ENCODE results near the gene MAP3K8. TPM values are rescaled to one million over a fixed set of nuclear protein-coding genes. Genes with fewer than 3 reads are reported as not detected.

Gene MAP3K8
- total RNA-seq, 1 experiment from 2014 or later = 13.8 TPM

DNA sequence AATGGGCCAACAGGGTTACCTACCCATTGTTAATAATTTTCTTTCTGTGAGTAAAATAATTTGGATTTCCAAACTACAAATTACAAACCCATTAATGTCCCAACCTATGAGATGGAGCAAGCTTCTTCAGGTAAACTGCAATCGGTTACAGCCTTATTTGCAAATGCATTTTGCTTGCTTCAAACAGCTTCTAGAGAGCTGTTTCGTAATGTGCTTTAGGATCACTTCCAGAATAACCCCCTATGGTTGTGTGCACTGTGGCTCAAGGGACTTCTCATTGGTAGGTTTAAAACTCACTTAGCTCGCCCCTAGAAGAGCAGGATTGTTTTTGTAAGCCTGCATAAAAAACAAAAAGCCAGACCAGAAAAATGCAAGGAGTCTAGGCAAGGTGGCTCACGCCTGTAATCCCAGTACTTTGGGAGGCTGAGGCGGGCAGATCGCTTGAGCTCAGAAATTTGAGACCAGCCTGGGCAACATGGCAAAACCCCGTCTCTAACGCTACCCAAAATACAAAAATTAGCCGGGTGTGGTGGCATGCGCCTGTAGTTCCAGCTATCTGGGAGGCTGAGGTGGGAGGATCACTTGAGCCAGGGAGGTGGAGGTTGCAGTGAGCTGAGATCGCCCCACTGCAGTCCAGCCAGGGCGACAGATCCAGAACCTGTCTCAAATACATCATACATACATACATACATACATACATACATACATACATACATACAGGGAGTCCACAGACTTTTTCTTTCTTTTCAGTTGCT is 3.3 kb upstream of the MAP3K8 start:
- Mint-ChIP-seq H3K9me3 (peaks cover 5% of the 10 kb centered on the region), H3K4me3 (no peak overlapping the region), H3K36me3 (peaks cover 4% of the 10 kb centered on the region), H3K27ac (no peak overlapping the region), H3K27me3 (ENCODE audit: low read depth) (peaks cover 24% of the 10 kb centered on the region), H3K4me1 (peaks cover 39% of the 10 kb centered on the region)
- ChIA-PET POLR2A (no interaction called here), CTCF (interaction anchor here (0.8 kb wide), 1 partner anchor 160 kb away, joined by 3 read pairs; no protein-coding TSS in a partner anchor)
- TF ChIP-seq STAT6 (CRISPR knock-in tag; conservative IDR thresholded peaks at IDR 0.05; ENCODE audit: low read depth) = no peak
- TF ChIP-seq, protein P1, sequence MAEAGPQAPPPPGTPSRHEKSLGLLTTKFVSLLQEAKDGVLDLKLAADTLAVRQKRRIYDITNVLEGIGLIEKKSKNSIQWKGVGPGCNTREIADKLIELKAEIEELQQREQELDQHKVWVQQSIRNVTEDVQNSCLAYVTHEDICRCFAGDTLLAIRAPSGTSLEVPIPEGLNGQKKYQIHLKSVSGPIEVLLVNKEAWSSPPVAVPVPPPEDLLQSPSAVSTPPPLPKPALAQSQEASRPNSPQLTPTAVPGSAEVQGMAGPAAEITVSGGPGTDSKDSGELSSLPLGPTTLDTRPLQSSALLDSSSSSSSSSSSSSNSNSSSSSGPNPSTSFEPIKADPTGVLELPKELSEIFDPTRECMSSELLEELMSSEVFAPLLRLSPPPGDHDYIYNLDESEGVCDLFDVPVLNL (CRISPR knock-in tag; IDR thresholded peaks at IDR 0.05; ENCODE audit: borderline replicate concordance, low read depth) = no peak
- TF ChIP-seq, protein P2, sequence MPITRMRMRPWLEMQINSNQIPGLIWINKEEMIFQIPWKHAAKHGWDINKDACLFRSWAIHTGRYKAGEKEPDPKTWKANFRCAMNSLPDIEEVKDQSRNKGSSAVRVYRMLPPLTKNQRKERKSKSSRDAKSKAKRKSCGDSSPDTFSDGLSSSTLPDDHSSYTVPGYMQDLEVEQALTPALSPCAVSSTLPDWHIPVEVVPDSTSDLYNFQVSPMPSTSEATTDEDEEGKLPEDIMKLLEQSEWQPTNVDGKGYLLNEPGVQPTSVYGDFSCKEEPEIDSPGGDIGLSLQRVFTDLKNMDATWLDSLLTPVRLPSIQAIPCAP (CRISPR knock-in tag; IDR thresholded peaks at IDR 0.05) = no peak
- ATAC-seq (no peak), DNase-seq (ENCODE audit: low spot score) (no peak)

DNA sequence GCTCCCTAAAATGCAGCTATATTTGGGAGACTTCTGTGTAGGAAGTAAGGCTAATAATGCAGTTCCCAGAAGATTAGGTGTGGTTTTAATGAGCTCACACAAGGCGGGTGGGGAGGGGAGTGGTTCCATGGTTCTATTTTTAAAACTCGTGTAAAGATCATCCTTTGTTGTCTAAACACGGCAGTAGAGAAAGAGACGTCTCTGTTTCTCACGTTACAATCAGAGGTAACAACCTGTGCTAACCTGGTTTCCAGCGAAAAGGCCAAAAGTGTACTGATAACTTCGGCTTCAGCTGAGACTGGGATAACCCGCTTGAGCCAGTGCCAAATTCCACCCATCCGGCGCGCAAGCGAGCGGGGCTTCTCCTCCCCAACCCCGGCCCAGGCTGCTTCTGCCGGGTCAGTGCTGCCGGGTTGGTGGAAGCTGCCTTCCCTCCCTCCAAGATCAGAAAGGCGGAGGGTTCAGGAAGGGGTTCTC is 2.5 kb upstream of the MAP3K8 start:
- Mint-ChIP-seq H3K36me3 (peaks cover 4% of the 10 kb centered on the region), H3K27ac (no peak overlapping the region), H3K27me3 (ENCODE audit: low read depth) (peaks cover 29% of the 10 kb centered on the region), H3K4me3 (peak overlapping the region; percentile 3; the same call in 1 of the 2 replicates), H3K9me3 (peaks cover 5% of the 10 kb centered on the region), H3K4me1 (peaks cover 47% of the 10 kb centered on the region)
- no peak for TF ChIP-seq NR1H2 (CRISPR knock-in tag; IDR thresholded peaks at IDR 0.05)
- DNase-seq (ENCODE audit: low spot score) (peak; percentile 27), ATAC-seq (no peak)
- POLR2A ChIA-PET = no interaction called here
- CTCF ChIA-PET = interaction anchor here (0.8 kb wide), 1 partner anchor 159 kb away, joined by 3 read pairs; no protein-coding TSS in a partner anchor

DNA sequence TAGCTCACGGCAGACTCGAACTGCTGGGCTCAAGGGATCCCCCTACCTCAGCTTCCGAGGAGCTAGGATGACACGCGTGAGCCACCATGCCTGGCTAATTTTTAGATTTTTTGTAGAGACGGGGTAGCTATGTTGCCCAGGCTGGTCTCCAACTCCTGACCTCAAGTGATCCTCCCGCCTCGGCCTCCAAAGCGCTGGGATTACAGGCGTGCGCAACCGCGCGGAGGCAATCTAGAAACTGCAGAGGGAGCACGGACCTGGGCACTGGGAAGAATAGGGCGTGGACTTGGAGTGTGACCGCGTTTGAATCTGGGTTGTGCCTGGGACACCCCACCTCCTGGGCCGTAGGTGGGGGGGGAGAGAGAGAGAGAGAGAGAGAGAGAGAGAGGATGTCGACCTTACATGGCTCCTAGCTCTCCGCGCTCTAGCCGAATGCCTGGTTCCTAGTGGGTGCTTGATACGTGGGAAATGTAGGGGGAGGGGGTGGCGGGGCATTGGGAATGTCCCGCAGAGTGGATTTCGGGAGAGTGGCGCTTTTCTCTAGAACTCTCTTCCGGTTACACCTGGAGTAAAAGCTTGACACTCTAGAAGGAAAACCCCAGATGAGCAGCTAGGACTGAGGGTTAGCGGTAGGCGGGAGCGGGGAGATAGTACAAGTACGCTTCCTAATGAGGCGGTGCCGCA is 1.2 kb upstream of the MAP3K8 start:
- H3K9me3 Mint-ChIP-seq = peaks cover 5% of the 10 kb centered on the region
- DNase-seq (ENCODE audit: low spot score) (no peak), ATAC-seq (peak; percentile 1; the same call in 1 of the 2 replicates)
- H3K4me1 Mint-ChIP-seq = peaks cover 54% of the 10 kb centered on the region
- peak overlapping the region; percentile 96 for H3K27ac Mint-ChIP-seq
- H3K4me3 Mint-ChIP-seq = peak overlapping the region; percentile 90
- ChIA-PET CTCF (interaction anchor here (0.8 to 1.9 kb wide), 3 partner anchors 11 to 158 kb away, joined by 3 to 8 read pairs (median 4); no protein-coding TSS in a partner anchor), POLR2A (interaction anchor here (0.8 to 3.1 kb wide), 3 partner anchors 9 to 121 kb away, joined by 3 to 19 read pairs (median 3); no protein-coding TSS in a partner anchor)
- no peak for TF ChIP-seq KAT7 (CRISPR knock-in tag; IDR thresholded peaks at IDR 0.05; ENCODE audit: borderline replicate concordance)
- TF ChIP-seq IRF2 (CRISPR knock-in tag; IDR thresholded peaks at IDR 0.05; ENCODE audit: borderline replicate concordance, low read depth) = no peak
- peaks cover 4% of the 10 kb centered on the region for H3K36me3 Mint-ChIP-seq
- peaks cover 29% of the 10 kb centered on the region for H3K27me3 Mint-ChIP-seq (ENCODE audit: low read depth)

DNA sequence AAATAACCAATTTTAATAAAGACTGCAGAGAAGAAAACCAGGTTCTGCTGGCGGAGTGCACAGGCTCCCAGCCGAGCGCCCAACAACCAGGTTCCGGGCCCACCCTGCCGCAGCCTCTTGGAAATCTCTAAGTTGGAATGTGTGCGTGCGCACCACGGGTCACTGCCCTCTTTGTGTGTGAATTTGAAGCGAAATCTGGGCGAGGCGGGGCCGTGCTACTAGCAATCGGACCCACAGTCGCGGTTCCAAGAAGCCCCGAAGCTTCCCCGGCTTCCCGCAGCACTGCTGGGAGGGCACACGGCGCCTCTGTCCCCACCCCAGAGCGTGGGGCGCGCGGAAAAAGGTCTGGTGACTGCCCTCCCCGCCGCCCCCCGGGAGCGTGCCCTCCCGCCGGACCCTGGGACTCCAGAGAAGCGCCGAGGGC is 666 bp upstream of the MAP3K8 start:
- H3K4me3 Mint-ChIP-seq = peak overlapping the region; percentile 90
- peak overlapping the region; percentile 96 for H3K27ac Mint-ChIP-seq
- peaks cover 3% of the 10 kb centered on the region for H3K36me3 Mint-ChIP-seq
- DNase-seq (ENCODE audit: low spot score) (peak; percentile 75), ATAC-seq (peak; percentile 31)
- peaks cover 3% of the 10 kb centered on the region for H3K9me3 Mint-ChIP-seq
- CTCF ChIA-PET = interaction anchor here (0.7 to 2.0 kb wide), 8 partner anchors 10 to 163 kb away, joined by 3 to 8 read pairs (median 4); no protein-coding TSS in a partner anchor
- TF ChIP-seq SMAD3 (CRISPR knock-in tag; IDR thresholded peaks at IDR 0.05; ENCODE audit: borderline replicate concordance) (0 out of 2 replicates have a peak, but pooled peaks have one; percentile 18), ZNF232 (CRISPR knock-in tag; IDR thresholded peaks at IDR 0.05) (peak; percentile 42; the same call in 1 of the 2 replicates)
- TF ChIP-seq, protein P3, sequence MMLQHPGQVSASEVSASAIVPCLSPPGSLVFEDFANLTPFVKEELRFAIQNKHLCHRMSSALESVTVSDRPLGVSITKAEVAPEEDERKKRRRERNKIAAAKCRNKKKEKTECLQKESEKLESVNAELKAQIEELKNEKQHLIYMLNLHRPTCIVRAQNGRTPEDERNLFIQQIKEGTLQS (CRISPR knock-in tag; conservative IDR thresholded peaks at IDR 0.05) = no peak
- H3K4me1 Mint-ChIP-seq = peaks cover 55% of the 10 kb centered on the region
- H3K27me3 Mint-ChIP-seq (ENCODE audit: low read depth) = peaks cover 29% of the 10 kb centered on the region
- POLR2A ChIA-PET = interaction anchor here (0.8 to 3.1 kb wide), 4 partner anchors 10 to 120 kb away, joined by 3 to 19 read pairs (median 3); no protein-coding TSS in a partner anchor
